SK-N-MC (cell line): ENCODE results near the gene VSIR.

Source experiments
- DNase-seq: peaks from one replicate; pipeline ENCODE4 v3.0.0-alpha.2; 2011; ENCODE audit warnings: low read depth, low spot score
- H3K27ac ChIP-seq: fragments of 200-600 bp; sonication (generic); 2 replicates; pipeline ENCODE4 v1.5.1; 2016; ENCODE audit warnings: mixed run types
- H3K36me3 ChIP-seq: fragments of 200-600 bp; sonication (generic); 2 replicates; pipeline ENCODE4 v1.6.1; 2017; ENCODE audit warnings: antibody characterized with exemption, low read length, mixed read lengths; ENCODE audit not compliant: insufficient read depth
- H3K4me3 ChIP-seq: fragments of 200-600 bp; sonication (generic); 2 replicates; pipeline ENCODE4 v1.5.1; 2016
- H3K9ac ChIP-seq: fragments of 200-600 bp; sonication (generic); 2 replicates; pipeline ENCODE4 v1.8.0; 2017; ENCODE audit warnings: mixed run types, mixed read lengths; ENCODE audit not compliant: insufficient read length
- H3K9me3 ChIP-seq: fragments of 200-600 bp; sonication (generic); 2 replicates; pipeline ENCODE4 v1.6.1; 2017; ENCODE audit warnings: low read depth, mild to moderate bottlenecking, antibody characterized with exemption, low read length, moderate library complexity, mixed read lengths
- EZH2 ChIP-seq: fragments of 200-600 bp; sonication (generic); IDR thresholded peaks from one replicate; pipeline ENCODE4 v1.6.1; 2017; ENCODE audit warnings: antibody characterized with exemption
- FOXP2 ChIP-seq: optimal IDR thresholded peaks from 2 replicates; pipeline ENCODE3; 2011; ENCODE audit warnings: mild to moderate bottlenecking, moderate library complexity; ENCODE audit not compliant: insufficient read depth; ENCODE audit errors: extremely low read length, control extremely low read depth
- POLR2AphosphoS5 ChIP-seq: IDR thresholded peaks from 2 replicates; pipeline ENCODE4 v1.6.1; 2012; ENCODE audit warnings: mild to moderate bottlenecking, low read depth, low read length, borderline replicate concordance

The VSIR gene

DNA sequence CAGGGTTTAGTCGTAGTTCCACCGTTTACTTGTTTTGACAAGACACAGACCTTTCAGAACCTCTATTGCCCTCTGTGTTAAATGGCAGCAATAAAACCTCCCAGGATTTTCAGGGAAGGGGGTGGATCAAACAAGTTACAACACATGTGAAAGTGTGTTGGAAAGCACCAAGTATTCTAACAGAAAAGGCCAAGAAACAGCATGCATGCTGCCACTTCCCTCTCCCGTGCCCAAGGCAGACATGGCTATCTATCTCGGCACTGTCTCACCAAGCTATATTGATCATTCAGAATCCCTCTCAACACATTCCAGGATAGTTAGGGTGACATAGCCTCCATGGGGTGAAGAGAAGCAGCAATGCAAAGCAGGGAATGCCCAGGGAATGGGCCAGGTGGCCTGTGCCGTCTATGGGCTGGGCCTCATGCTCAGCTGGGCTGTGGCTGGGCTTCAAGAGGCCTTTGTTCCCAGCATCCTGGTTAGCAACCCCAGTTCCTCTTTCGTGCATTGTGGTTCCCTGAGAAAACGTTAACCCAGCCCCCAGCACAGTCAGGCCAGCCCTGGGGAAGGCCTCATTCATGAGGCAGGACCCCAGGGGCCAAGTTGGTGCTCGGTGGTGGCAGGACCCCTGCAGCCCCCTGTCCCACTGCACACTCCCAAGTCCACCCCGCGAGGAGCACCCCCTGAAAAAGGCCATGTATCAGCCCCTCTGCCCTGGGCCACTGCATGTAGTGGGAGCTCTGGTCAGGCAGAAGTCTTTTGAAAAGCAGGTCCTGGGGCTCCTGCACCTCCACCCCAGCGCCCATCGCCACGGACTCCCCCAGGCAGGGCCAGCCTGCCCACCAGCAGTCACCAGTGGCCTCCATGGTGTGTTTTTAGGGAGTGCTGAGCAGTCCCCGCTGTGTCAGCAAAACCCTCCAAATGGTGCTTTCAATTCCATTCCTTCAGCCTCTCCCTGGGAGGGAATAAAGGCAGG lies 25.5 kb downstream of the VSIR start:
- TF ChIP-seq EZH2 (no peak), POLR2AphosphoS5 (no peak), FOXP2 (no peak)
- Histone ChIP-seq H3K27ac (no peak overlapping the region), H3K9me3 (no peaks in the 10 kb centered on the region), H3K9ac (no peak overlapping the region), H3K36me3 (no peaks in the 10 kb centered on the region), H3K4me3 (no peak overlapping the region)
- no peak for DNase-seq

DNA sequence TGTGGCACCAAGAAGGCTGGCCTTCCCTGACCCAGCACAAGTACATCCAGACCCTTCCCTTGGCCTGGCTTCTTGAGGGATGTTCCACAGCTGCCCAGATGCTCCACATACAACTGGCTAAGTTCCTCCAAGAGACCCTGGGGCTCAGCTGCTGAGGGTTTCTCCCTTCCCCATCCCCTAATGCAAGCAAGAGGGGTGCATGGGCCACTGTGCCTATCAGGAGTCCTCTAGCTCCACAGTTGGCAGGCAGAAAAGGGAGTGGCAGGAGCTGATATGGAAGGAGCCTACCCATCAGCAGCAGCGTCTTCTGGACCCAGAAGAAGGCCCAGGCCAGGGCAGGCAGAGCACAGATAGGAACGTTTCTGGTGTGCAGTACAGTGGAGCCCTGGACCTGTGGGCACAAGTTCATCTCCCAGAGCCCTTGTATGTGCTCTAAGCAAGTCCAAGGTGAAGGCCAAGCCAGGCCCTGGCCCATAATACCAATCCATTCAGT lies 26.2 kb downstream of the VSIR start:
- DNase-seq, result no peak
- Histone ChIP-seq H3K9me3 (no peaks in the 10 kb centered on the region), H3K4me3 (no peak overlapping the region), H3K9ac (no peak overlapping the region), H3K27ac (no peak overlapping the region), H3K36me3 (no peaks in the 10 kb centered on the region)
- TF ChIP-seq EZH2, result no peak
- TF ChIP-seq FOXP2, result no peak

DNA sequence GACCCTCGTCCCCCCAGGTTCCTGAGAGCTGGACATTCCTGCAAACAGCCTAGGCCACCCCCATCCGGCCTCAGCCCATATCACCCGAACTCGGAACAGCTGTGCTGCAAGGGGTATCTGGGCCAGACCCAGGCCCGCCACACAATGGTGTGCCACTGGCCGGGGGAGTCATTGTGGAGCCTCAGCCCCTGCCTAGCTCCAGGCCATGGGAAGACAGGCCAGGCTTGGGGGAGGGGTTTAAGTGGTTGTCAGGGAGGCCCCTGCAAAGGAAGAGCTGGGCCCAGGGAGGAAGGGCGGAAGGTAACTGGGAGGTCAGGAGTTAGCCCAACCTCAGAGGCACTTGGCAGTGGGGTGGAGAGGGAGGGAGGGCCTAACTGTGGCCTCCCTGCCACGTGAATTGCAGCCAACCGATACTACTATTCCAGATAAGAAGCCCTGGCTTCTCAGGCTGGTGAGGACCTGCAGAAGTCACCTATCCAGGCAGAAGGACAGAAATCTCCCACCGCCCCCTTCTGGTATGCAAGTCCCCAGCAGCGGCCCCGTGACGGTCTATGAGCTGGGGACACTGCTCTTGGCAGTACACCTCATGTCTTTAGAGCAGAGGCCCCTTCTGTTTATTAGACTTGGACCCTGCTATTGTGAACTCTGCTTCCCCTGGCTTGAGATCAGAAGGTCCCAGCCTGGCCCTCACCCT lies 26.8 kb downstream of the VSIR start:
- Histone ChIP-seq H3K9me3 (no peaks in the 10 kb centered on the region), H3K36me3 (no peaks in the 10 kb centered on the region), H3K9ac (no peak overlapping the region), H3K4me3 (no peak overlapping the region), H3K27ac (no peak overlapping the region)
- DNase-seq, result no peak
- TF ChIP-seq FOXP2 (no peak), POLR2AphosphoS5 (no peak), EZH2 (no peak)

DNA sequence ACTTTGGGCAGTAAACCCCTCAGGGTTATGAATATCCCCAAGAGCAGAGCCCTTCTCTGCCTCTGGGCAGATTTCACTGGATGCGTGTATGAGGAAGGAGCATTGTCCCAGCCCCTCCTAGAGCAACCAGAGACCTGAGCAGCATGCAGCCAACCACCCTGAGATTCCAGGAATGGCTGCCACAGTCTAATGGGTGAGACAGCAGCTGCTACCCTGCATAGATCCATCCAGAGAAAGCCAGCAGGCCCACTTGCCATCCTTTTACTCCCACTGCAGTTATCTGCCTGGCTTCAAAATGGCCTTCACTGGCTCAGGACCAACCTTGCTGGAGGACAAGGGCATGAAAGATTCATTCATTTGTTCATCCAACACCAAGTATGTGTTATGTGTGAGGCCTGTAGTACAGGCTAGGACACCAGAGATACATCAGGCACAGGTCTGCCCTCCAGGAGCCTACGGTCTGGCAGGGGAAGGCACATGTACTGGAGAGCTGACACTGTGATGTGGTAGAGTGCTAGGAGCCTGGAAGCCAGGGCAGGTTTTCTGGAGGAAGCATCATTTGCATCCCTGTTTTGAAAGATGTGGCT lies 27.6 kb downstream of the VSIR start:
- no peak overlapping the region for H3K4me3 ChIP-seq
- H3K9me3 ChIP-seq, result no peaks in the 10 kb centered on the region
- TF ChIP-seq EZH2 (no peak), POLR2AphosphoS5 (no peak)
- no peak overlapping the region for H3K27ac ChIP-seq
- H3K36me3 ChIP-seq, result no peaks in the 10 kb centered on the region
- no peak for DNase-seq
- no peak overlapping the region for H3K9ac ChIP-seq

DNA sequence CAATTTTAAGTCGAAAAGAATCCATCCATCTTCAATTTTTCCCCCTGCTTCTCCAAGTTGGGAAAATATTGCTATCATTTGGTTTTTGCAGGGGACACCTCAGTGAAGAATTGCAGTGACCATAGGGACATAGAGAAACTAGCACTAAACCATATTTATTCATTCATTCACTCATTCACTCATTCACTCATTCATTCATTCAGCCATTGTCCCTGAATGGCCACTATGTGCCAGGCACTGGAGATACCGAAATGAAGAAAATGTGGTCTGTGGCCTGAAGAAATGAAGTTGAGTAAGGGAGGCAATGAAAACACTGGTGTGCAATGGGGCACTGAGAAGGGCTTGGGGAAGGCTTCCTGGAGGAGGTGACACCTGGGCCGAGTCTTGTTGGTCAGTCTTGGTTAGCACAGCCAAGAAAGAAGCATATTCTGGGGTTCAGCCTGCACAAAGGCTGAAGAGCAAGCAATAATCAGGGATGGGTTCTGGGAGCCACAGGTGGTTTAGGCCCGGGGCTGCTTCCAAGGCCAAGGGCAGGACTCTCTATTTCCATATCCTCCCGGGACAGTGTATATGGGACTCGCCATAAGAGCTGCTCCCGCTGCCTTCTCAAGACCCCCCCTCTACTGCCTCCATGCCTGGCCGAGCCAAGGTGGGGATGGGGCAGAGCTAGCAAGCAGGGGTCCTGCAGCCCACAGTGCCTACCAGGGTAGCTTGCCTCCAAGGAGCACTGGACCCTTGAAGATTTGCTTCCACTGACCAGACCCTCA lies 28.2 kb downstream of the VSIR start:
- TF ChIP-seq EZH2, result no peak
- TF ChIP-seq POLR2AphosphoS5, result no peak
- TF ChIP-seq FOXP2, result no peak
- H3K4me3 ChIP-seq, result no peak overlapping the region
- H3K9ac ChIP-seq, result no peak overlapping the region
- H3K9me3 ChIP-seq, result no peaks in the 10 kb centered on the region
- H3K27ac ChIP-seq, result no peak overlapping the region
- H3K36me3 ChIP-seq, result no peaks in the 10 kb centered on the region
- no peak for DNase-seq

DNA sequence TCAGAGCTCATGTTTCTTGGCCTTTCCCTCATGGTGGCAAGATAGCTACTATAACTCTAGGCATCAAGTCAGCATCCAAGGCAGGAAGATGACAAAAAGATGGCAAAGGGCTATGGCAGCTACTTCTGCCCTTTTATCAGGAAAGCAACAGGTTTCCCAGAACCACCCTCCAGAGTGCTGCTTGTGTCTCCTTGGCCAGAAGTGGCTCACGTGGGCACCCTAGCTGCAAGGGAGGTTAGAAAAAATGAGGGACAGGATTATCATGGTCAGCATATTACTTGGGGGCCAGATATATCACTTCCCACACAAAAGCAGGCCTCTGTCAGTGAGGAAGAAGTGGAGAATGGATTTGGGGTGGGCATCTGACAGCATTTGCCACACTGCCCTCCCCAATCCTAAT lies 29.5 kb downstream of the VSIR start:
- Histone ChIP-seq H3K27ac (no peak overlapping the region), H3K4me3 (no peak overlapping the region), H3K9ac (no peak overlapping the region), H3K36me3 (no peaks in the 10 kb centered on the region), H3K9me3 (no peaks in the 10 kb centered on the region)
- DNase-seq, result no peak
- TF ChIP-seq EZH2 (no peak), FOXP2 (no peak), POLR2AphosphoS5 (no peak)

DNA sequence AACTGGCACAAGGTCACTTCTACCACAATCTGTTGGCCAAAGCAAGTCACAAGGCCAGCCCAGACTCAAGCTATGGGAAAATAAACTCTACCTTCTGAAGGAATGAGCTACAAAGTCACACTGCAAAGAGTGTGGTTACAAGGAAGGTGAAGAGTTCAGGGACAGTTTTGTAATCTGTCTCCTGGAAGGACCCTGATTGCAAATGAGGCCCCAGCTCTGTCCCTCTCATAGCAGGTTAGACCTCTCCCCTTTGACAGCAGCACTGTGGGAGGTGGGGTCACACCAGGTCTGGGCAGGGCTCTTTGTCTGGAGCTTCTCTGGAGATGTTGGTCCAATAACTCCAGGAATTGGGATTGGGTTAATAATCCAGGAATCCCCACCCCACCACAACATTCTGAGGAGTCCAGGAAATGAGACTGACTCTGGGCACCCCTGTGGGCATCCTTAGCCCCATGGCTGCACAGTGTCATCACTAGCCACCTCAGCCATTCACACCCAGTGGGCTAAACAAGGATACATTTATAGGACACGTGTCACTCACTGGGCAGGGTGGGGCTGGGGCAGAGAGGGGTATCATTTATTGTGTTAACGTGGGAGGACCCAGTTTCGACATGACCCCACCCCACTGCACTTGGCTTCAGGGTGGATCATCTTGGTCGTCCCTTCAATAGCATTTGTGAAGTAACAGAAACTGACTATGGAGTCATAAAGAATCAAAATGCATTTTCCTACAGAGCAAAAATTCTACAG lies 30.1 kb downstream of the VSIR start:
- no peak overlapping the region for H3K9ac ChIP-seq
- no peak overlapping the region for H3K4me3 ChIP-seq
- TF ChIP-seq POLR2AphosphoS5 (no peak), EZH2 (no peak), FOXP2 (no peak)
- H3K36me3 ChIP-seq, result no peaks in the 10 kb centered on the region
- H3K9me3 ChIP-seq, result no peaks in the 10 kb centered on the region
- DNase-seq, result no peak
- no peak overlapping the region for H3K27ac ChIP-seq
